Thoracic aorta endothelial cell (primary cell): ENCODE data around the gene DROSHA. TPM values are rescaled to one million over a fixed set of nuclear protein-coding genes. Genes with fewer than 3 reads are reported as not detected.

Experiments used
- small RNA-seq: library from RNA; depleted of rRNA; stranded (forward); fragments of <200 nt; gene quantifications from one replicate; pipeline ENCODE3, GENCODE V24; 2012
- total RNA-seq: library from RNA; depleted of rRNA; stranded (reverse); fragments of >200 nt; gene quantifications from 2 replicates; pipeline ENCODE4 v1.2.3, GENCODE V29; 2012

Gene DROSHA
- total RNA-seq, result 65.9 and 83.8 TPM in 2 replicates

GRCh38 chr5:31531888-31532547 lies at the start of gene DROSHA, which contains the start of gene C5orf22:
DROSHA (minus strand) TSS chr5:31532093; CDS start chr5:31529059, 3,034 bp downstream.
C5orf22 (plus strand) TSS chr5:31532301; CDS start chr5:31532393, 92 bp downstream.

Small RNAs within 50 kb of the gene (small RNA-seq; reads per million reads assigned to genes)
- gene RF00019, result not detected

Other genes with a start within 250 kb of the DROSHA start
- gene C5orf22, start 208 bp upstream of the DROSHA start, total RNA-seq, result 28.2 and 31.4 TPM in 2 replicates
- 1.7 and 4.0 TPM in 2 replicates for gene PDZD2, start 107.0 kb upstream of the DROSHA start, total RNA-seq